Transverse colon (tissue), 4 donors: ENCODE measurements around the gene VPS52. TPM values are rescaled to one million over a fixed set of nuclear protein-coding genes. Genes with fewer than 3 reads are reported as not detected.

Source experiments
- DNase-seq: peaks from one replicate; pipeline ENCODE4 v3.0.0-alpha.2; 2019
- H3K27ac ChIP-seq, 4 donors: fragments of 200-600 bp; sonication (generic); 2 replicates each; pipeline ENCODE4 v1.5.1; 2016 to 2018; ENCODE audit warnings: inconsistent platforms in 4 of 4
- H3K27me3 ChIP-seq: fragments of 200-600 bp; sonication (generic); 2 replicates; pipeline ENCODE4 v1.5.1; 2017; ENCODE audit warnings: inconsistent platforms
- H3K36me3 ChIP-seq, 4 donors: fragments of 200-600 bp; sonication (generic); 2 replicates each; pipeline ENCODE4 v1.5.1; 2017 to 2019; ENCODE audit warnings: inconsistent platforms in 4 of 4
- H3K4me1 ChIP-seq, 4 donors: fragments of 200-600 bp; sonication (generic); 2 replicates each; pipeline ENCODE4 v1.5.1; 2017 to 2020; ENCODE audit warnings: inconsistent platforms in 4 of 4
- H3K4me3 ChIP-seq, 4 donors: fragments of 200-600 bp; sonication (generic); 1 replicate in 1 of 4; 2 replicates in 3 of 4; pipeline versions ENCODE4 v1.5.1 to v1.6.1; 2017 to 2019; ENCODE audit warnings: inconsistent platforms in 4 of 4
- H3K9me3 ChIP-seq, 2 donors: fragments of 200-600 bp; sonication (generic); 2 replicates each; pipeline ENCODE4 v1.5.1; 2017 to 2019; ENCODE audit warnings: inconsistent platforms in 2 of 2
- EP300 ChIP-seq: sonication (generic); formaldehyde crosslinking; IDR thresholded peaks from one replicate; pipeline ENCODE4 v1.6.1; 2017; ENCODE audit warnings: antibody characterized with exemption, low read depth
- POLR2A ChIP-seq: fragments of 450-650 bp; IDR thresholded peaks from one replicate; pipeline ENCODE4 v1.6.1; 2016; ENCODE audit warnings: antibody characterized with exemption, mild to moderate bottlenecking, moderate library complexity
- POLR2AphosphoS5 ChIP-seq, 3 donors: sonication (generic); formaldehyde crosslinking; IDR thresholded peaks; one replicate each; pipeline ENCODE4 v1.6.1; 2016; ENCODE audit warnings: antibody characterized with exemption in 3 of 3
- WGBS, 2 donors: methylation state at CpG; one replicate each; pipeline ENCODE4 v1.1.5; 2018; ENCODE audit warnings: low coverage in 1 of 2; 5-methylcytosine and 5-hydroxymethylcytosine counted together
- in situ Hi-C, 4 donors: fragments of 200-750 bp; cut with MboI; loops; one replicate each; pipeline versions ENCODE4 v1.15.0 to v1.15.1; 2017; ENCODE audit warnings: low sequenced_read_pairs in 3 of 4, low pct_ligation_motif_present in 1 of 4, low pct_unique_long_range_greater_than_20kb in 1 of 4
- intact Hi-C: fragments of 100-400 bp; cut with DNase I; formaldehyde crosslinking; loops from one replicate; pipeline ENCODE4 v1.15.1; 2023; ENCODE audit warnings: low total_unique reads
- total RNA-seq, 4 donors: library from RNA; depleted of rRNA; stranded (reverse); fragments of >200 nt; gene quantifications; one replicate each; pipeline ENCODE4 v1.1.0, GENCODE V29; 2016
- TF ChIP-seq, protein P1 (sequence below), 5 experiments: fragments of 200-600 bp in 3 of 5; fragments of 450-650 bp in 2 of 5; sonication (generic) in 3 of 5; IDR thresholded peaks; 1 replicate in 2 of 5; 2 replicates in 3 of 5; pipeline ENCODE4 v1.5.1; 2016 to 2017; ENCODE audit warnings: antibody characterized with exemption in 5 of 5, inconsistent platforms in 3 of 5, mild to moderate bottlenecking in 2 of 5, moderate library complexity in 1 of 5

VPS52 gene
- total RNA-seq, 4 donors from 2014 or later: 52.4 to 93.3 (median 63.4) TPM

DNA sequence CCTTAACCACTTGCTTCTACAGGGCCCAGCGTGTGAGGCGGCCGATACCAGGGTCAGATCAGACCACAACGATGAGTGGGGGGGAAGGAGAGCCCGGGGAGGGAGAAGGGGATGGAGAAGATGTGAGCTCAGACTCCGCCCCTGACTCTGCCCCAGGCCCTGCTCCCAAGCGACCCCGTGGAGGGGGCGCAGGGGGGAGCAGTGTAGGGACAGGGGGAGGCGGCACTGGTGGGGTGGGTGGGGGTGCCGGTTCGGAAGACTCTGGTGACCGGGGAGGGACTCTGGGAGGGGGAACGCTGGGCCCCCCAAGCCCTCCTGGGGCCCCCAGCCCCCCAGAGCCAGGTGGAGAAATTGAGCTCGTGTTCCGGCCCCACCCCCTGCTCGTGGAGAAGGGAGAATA, 60.5 kb downstream of the VPS52 start:
- Histone ChIP-seq H3K27me3 (peaks cover 18% of the 10 kb centered on the region), H3K4me1 (peaks cover 11 to 36% (median 18%) of the 10 kb centered on the region in 4 donors), H3K36me3 (peaks cover 0 to 11% (median 0%) of the 10 kb centered on the region in 4 donors), H3K27ac (no peak overlapping the region), H3K4me3 (no peak overlapping the region), H3K9me3 (no peaks in the 10 kb centered on the region)
- WGBS, 2 donors: 85 to 94% methylated on average over 3 to 16 of the region's 17 CpGs
- in situ Hi-C loops (no loop called here), intact Hi-C loops (no loop called here)
- TF ChIP-seq EP300 (no peak), POLR2A (no peak), POLR2AphosphoS5 (IDR thresholded peaks at IDR 0.05) (no peak)
- TF ChIP-seq, protein P1, sequence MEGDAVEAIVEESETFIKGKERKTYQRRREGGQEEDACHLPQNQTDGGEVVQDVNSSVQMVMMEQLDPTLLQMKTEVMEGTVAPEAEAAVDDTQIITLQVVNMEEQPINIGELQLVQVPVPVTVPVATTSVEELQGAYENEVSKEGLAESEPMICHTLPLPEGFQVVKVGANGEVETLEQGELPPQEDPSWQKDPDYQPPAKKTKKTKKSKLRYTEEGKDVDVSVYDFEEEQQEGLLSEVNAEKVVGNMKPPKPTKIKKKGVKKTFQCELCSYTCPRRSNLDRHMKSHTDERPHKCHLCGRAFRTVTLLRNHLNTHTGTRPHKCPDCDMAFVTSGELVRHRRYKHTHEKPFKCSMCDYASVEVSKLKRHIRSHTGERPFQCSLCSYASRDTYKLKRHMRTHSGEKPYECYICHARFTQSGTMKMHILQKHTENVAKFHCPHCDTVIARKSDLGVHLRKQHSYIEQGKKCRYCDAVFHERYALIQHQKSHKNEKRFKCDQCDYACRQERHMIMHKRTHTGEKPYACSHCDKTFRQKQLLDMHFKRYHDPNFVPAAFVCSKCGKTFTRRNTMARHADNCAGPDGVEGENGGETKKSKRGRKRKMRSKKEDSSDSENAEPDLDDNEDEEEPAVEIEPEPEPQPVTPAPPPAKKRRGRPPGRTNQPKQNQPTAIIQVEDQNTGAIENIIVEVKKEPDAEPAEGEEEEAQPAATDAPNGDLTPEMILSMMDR (IDR thresholded peaks at IDR 0.05): no peak
- DNase-seq: no peak

DNA sequence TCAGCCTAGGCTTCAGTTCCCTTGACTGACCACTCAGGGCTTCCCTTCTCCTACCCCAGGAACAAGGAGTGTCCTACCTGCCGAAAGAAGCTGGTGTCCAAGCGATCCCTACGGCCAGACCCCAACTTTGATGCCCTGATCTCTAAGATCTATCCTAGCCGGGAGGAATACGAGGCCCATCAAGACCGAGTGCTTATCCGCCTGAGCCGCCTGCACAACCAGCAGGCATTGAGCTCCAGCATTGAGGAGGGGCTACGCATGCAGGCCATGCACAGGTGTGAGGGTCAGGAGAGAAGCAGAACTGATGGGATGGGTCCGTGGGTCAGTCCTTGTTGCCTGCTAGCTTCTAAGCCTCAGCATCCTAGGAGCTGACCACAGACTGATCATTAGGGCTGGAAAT, 61.8 kb downstream of the VPS52 start:
- in situ Hi-C loops (no loop called here), intact Hi-C loops (no loop called here)
- peaks cover 15 to 43% (median 23%) of the 10 kb centered on the region in 4 donors for H3K4me1 ChIP-seq
- TF ChIP-seq POLR2A: no peak
- TF ChIP-seq EP300: no peak
- no peak for TF ChIP-seq POLR2AphosphoS5 (IDR thresholded peaks at IDR 0.05)
- TF ChIP-seq, protein P1 (IDR thresholded peaks at IDR 0.05): no peak
- H3K27ac ChIP-seq: no peak overlapping the region
- no peak for DNase-seq
- peaks cover 0 to 11% (median 0%) of the 10 kb centered on the region in 4 donors for H3K36me3 ChIP-seq
- no peak overlapping the region for H3K4me3 ChIP-seq
- WGBS, 2 donors: 96% methylated on average over 10 of the region's 10 CpGs; no CpG with 5 or more reads in 1 of the 2 donors
- peaks cover 18% of the 10 kb centered on the region for H3K27me3 ChIP-seq
- H3K9me3 ChIP-seq: no peaks in the 10 kb centered on the region

DNA sequence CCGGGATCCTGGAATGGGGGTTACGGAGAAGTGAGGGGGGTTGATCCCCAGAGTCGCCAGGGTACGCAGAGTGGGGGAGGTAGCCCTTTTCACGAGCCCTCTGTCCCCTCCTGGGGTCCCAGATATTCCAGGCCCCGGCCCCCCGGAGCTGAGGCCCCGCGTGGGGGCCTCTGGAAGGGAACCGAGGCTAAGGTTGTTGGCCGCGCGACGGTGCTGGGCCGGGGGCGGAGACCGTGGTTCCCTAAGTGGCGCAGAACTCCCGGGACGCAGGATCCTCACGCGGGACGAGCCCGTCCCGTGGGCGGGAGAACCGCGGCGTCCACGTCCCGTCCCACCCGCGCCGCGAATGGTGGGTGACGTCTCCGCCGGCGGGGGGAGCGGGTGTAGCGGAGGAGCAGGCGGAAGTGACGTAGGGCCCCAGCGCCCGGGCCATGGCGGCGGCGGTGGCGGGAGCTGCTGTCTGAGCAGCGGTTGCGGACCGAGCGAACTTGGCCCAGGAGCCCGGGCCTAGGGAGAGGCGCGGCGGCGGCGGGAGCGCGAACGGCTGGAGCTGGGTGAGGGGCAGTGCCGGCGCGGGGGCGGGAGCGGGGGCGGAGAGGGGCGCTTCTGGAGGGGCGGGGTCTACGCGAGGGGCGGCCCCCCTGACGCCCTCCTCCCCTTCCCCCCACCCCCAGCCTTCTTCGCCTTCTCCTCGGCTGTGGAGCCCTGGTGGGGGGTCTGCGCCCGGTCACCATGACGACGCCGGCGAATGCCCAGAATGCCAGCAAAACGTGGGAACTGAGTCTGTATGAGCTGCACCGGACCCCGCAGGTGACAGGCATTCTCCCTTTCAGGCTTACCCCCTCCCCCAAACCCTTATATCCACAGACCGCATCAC, 63.3 kb downstream of the VPS52 start, which contains the start of gene RING1:
RING1 (plus strand) TSS at position 410 of the 877 bp plus-strand sequence; CDS start at position 733, 323 bp downstream.
- Histone ChIP-seq H3K4me1 (peaks cover 13 to 46% (median 31%) of the 10 kb centered on the region in 4 donors), H3K27me3 (peaks cover 9% of the 10 kb centered on the region), H3K27ac (peak within 1 kb of the TSS; percentile 92 to 98 (median 94)), H3K9me3 (no peaks in the 10 kb centered on the region), H3K36me3 (peaks cover 0 to 12% (median under 1%) of the 10 kb centered on the region in 4 donors), H3K4me3 (peak within 1 kb of the TSS; percentile 79 to 94 (median 85))
- intact Hi-C loops: no loop called here
- DNase-seq: peak; percentile 91
- in situ Hi-C loops: no loop called here
- 0 to 1% methylated on average over 2 to 44 of the region's 86 CpGs for WGBS, 2 donors
- TF ChIP-seq POLR2A (peak; percentile 97), POLR2AphosphoS5 (IDR thresholded peaks at IDR 0.05) (peak; percentile 99 to 100 (median 99)), EP300 (peak; percentile 9)
- TF ChIP-seq, protein P1 (IDR thresholded peaks at IDR 0.05): no peak

DNA sequence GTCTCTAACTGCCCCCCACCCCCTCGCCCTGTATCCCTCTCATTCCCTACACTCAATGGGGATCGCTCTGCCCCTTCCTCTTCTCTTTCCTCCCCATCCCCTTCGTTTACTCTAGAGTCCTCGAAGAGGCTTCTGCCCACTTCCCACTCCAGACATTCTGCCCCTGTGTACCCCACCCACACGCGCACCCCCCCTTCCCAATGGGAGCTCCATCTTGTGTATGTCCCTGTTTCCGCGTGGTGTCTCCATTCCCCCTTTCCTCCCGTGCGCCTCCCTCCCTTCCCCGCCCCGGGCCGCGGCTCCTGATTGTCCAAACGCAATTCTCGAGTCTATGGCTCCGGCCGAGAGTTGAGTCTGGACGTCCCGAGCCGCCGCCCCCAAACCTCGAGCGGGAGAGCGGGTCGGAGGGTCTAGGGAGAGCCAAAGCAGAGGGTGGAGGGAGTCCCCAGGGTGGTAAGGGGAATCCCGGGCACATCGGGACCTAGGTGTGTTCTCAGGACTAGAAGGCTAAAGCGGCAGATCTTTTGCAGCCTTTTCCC, 64.1 kb downstream of the VPS52 start:
- Histone ChIP-seq H3K27ac (peak overlapping the region; percentile 92 to 98 (median 94)), H3K27me3 (peaks cover 2% of the 10 kb centered on the region), H3K4me3 (peak overlapping the region; percentile 79 to 94 (median 85)), H3K36me3 (peaks cover 0 to 17% (median 1%) of the 10 kb centered on the region in 4 donors), H3K4me1 (peaks cover 9 to 45% (median 30%) of the 10 kb centered on the region in 4 donors), H3K9me3 (no peaks in the 10 kb centered on the region)
- intact Hi-C loops: no loop called here
- in situ Hi-C loops: no loop called here
- DNase-seq: peak; percentile 65
- WGBS, 2 donors: 0 to 1% methylated on average over 2 to 29 of the region's 29 CpGs
- TF ChIP-seq, protein P1 (IDR thresholded peaks at IDR 0.05): no peak
- TF ChIP-seq EP300 (no peak), POLR2A (no peak), POLR2AphosphoS5 (IDR thresholded peaks at IDR 0.05) (no peak)
